Measurements from ENCODE around the gene TBCD. TPM values are rescaled to one million over a fixed set of nuclear protein-coding genes. Genes with fewer than 3 reads are reported as not detected.

TBCD gene
- polyA plus RNA-seq, 1 donor from 2014 or later: 67.2 TPM

DNA sequence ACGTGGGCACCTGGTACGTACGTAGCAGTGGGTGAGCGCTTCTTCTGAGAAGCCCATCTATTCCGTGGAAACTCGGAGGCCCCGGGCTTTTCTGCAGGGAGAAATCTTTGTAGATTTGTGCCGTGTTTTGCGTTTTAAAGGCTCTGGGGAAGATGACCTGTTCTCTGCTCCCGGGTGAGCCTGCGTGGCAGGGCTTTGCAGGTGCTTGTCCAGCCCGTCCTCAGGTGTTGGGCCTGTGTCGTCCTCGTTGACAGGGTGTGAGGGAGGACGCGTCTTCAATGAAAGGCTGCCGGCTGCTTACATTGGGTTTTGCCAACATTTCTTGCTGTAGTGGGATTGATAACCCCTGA, 175.4 kb downstream of the TBCD start:
- H3K27ac ChIP-seq (ENCODE audit: low read length): no peak overlapping the region
- no peak for TF ChIP-seq SMC3 (conservative IDR thresholded peaks at IDR 0.05; ENCODE audit: poor library complexity)
- TF ChIP-seq RAD21 (conservative IDR thresholded peaks at IDR 0.05): no peak
- TF ChIP-seq CTCF (IDR thresholded peaks at IDR 0.05; ENCODE audit: poor library complexity, severe bottlenecking): no peak
- TF ChIP-seq MXI1 (conservative IDR thresholded peaks at IDR 0.05; ENCODE audit: poor library complexity, severe bottlenecking): no peak
- TF ChIP-seq, protein P1, sequence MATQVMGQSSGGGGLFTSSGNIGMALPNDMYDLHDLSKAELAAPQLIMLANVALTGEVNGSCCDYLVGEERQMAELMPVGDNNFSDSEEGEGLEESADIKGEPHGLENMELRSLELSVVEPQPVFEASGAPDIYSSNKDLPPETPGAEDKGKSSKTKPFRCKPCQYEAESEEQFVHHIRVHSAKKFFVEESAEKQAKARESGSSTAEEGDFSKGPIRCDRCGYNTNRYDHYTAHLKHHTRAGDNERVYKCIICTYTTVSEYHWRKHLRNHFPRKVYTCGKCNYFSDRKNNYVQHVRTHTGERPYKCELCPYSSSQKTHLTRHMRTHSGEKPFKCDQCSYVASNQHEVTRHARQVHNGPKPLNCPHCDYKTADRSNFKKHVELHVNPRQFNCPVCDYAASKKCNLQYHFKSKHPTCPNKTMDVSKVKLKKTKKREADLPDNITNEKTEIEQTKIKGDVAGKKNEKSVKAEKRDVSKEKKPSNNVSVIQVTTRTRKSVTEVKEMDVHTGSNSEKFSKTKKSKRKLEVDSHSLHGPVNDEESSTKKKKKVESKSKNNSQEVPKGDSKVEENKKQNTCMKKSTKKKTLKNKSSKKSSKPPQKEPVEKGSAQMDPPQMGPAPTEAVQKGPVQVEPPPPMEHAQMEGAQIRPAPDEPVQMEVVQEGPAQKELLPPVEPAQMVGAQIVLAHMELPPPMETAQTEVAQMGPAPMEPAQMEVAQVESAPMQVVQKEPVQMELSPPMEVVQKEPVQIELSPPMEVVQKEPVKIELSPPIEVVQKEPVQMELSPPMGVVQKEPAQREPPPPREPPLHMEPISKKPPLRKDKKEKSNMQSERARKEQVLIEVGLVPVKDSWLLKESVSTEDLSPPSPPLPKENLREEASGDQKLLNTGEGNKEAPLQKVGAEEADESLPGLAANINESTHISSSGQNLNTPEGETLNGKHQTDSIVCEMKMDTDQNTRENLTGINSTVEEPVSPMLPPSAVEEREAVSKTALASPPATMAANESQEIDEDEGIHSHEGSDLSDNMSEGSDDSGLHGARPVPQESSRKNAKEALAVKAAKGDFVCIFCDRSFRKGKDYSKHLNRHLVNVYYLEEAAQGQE (IDR thresholded peaks at IDR 0.05; ENCODE audit: borderline replicate concordance): no peak
- no peak for TF ChIP-seq TAF1 (IDR thresholded peaks at IDR 0.05; ENCODE audit: low read depth)
- no peaks in the 10 kb centered on the region for H3K9me2 ChIP-seq (ENCODE audit: insufficient read depth, low read length)
- no peaks in the 10 kb centered on the region for H3K9me3 ChIP-seq (ENCODE audit: low read length)
- no peak overlapping the region for H3K4me3 ChIP-seq (ENCODE audit: low read length)
- no peaks in the 10 kb centered on the region for H3K79me2 ChIP-seq (replicated peaks; ENCODE audit: insufficient read depth, low read length)
- H3F3A ChIP-seq (ENCODE audit: insufficient read depth, low read length, poor library complexity, severe bottlenecking): no peaks in the 10 kb centered on the region
- H3K4me2 ChIP-seq (ENCODE audit: low read length): no peak overlapping the region
- H3K36me3 ChIP-seq (ENCODE audit: insufficient read depth, low read length): no peaks in the 10 kb centered on the region
- no peak overlapping the region for H3K9ac ChIP-seq (ENCODE audit: low read length)
- H2AFZ ChIP-seq (ENCODE audit: low read depth, low read length): no peak overlapping the region
- no peaks in the 10 kb centered on the region for H4K20me1 ChIP-seq (ENCODE audit: insufficient read depth)
- H3K27me3 ChIP-seq (ENCODE audit: insufficient read depth, low read depth, low read length): no peaks in the 10 kb centered on the region

DNA sequence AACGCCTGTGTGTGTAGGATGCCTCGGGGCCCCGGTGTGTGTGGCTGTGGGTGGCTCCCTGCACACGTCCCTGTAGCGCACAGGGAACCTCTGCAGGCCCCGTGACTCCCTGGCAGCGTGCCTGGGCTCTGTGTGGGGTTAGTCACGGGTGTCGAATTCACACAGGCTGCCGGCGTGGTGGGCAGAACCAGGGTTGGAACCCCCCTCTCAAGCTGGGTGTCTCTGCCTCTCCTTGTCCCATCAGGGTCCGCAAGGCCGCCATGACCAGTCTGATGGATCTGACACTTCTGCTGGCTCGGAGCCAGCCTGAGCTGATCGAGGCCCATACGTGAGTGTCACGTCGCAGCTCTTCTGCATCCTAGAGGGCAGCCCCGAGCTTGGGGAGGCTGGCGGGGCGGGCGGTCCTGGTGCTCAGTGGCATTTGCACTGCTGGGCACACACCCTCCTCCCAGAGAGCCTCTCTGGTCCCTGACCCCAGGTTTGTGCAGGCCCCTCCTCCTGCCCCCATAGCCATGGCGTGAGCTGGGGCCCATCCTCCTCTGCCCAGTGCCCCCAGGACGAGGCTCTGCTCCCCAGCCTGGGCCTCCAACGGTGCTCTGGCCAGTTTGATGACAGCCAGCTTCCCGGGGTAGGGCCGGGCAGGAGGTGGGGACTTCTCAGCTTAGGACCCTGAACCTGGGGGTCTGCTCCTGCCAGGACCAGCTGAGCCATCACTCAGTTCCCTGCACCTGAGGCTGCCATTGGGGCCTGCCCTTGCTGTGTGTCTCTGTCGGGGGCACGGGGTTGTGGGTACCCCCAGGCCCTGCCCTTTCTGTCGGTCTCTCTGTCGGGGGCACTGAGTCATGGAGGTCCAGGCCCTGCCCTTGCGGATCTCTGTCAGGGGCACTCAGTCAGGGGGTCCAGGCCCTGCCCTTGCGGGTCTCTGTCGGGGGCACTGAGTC, 176.1 kb downstream of the TBCD start:
- Histone ChIP-seq H3K36me3 (ENCODE audit: insufficient read depth, low read length) (no peaks in the 10 kb centered on the region), H3K4me2 (ENCODE audit: low read length) (no peak overlapping the region), H3K27ac (ENCODE audit: low read length) (no peak overlapping the region), H3K9ac (ENCODE audit: low read length) (no peak overlapping the region), H2AFZ (ENCODE audit: low read depth, low read length) (no peak overlapping the region), H3K9me3 (ENCODE audit: low read length) (no peaks in the 10 kb centered on the region), H3K4me3 (ENCODE audit: low read length) (no peak overlapping the region), H3K79me2 (replicated peaks; ENCODE audit: insufficient read depth, low read length) (no peaks in the 10 kb centered on the region), H3K27me3 (ENCODE audit: insufficient read depth, low read depth, low read length) (no peaks in the 10 kb centered on the region), H4K20me1 (ENCODE audit: insufficient read depth) (no peaks in the 10 kb centered on the region), H3F3A (ENCODE audit: insufficient read depth, low read length, poor library complexity, severe bottlenecking) (no peaks in the 10 kb centered on the region), H3K9me2 (ENCODE audit: insufficient read depth, low read length) (no peaks in the 10 kb centered on the region)
- TF ChIP-seq, protein P1 (IDR thresholded peaks at IDR 0.05; ENCODE audit: borderline replicate concordance): no peak
- no peak for TF ChIP-seq TAF1 (IDR thresholded peaks at IDR 0.05; ENCODE audit: low read depth)
- TF ChIP-seq MXI1 (conservative IDR thresholded peaks at IDR 0.05; ENCODE audit: poor library complexity, severe bottlenecking): no peak
- no peak for TF ChIP-seq SMC3 (conservative IDR thresholded peaks at IDR 0.05; ENCODE audit: poor library complexity)
- TF ChIP-seq EP300 (conservative IDR thresholded peaks at IDR 0.05; ENCODE audit: poor library complexity, severe bottlenecking): no peak
- no peak for TF ChIP-seq RAD21 (conservative IDR thresholded peaks at IDR 0.05)
- no peak for TF ChIP-seq EZH2 (IDR thresholded peaks at IDR 0.05; ENCODE audit: borderline replicate concordance, insufficient read depth, low read length, poor library complexity, severe bottlenecking)
- no peak for TF ChIP-seq CTCF (IDR thresholded peaks at IDR 0.05; ENCODE audit: poor library complexity, severe bottlenecking)
- no peak for TF ChIP-seq POLR2AphosphoS5 (IDR thresholded peaks at IDR 0.05)

Data from neural cell (in vitro differentiated cells).